ENCODE data around the gene CLCA2. TPM values are rescaled to one million over a fixed set of nuclear protein-coding genes. Genes with fewer than 3 reads are reported as not detected.

Gene CLCA2
- total RNA-seq, 1 donor from 2014 or later, result 0.60 TPM

GRCh38 chr1:86429835-86430234 lies 5.9 kb downstream of the CLCA2 start:
- H3K4me1 Mint-ChIP-seq (ENCODE audit: unreplicated experiment), result no peaks in the 10 kb centered on the region
- no peak for DNase-seq (ENCODE audit: extremely low spot score, unreplicated experiment)
- no peak for TF ChIP-seq CTCF (conservative IDR thresholded peaks at IDR 0.05)
- no peaks in the 10 kb centered on the region for H3K36me3 Mint-ChIP-seq
- H3K27me3 Mint-ChIP-seq, result no peaks in the 10 kb centered on the region
- no peak overlapping the region for H3K27ac Mint-ChIP-seq
- H3K4me3 Mint-ChIP-seq, result no peak overlapping the region
- H3K9me3 Mint-ChIP-seq, result no peaks in the 10 kb centered on the region

- no peak overlapping the region for H3K4me3 Mint-ChIP-seq
- no peaks in the 10 kb centered on the region for H3K27me3 Mint-ChIP-seq
- H3K27ac Mint-ChIP-seq, result no peak overlapping the region
- no peak for TF ChIP-seq CTCF (conservative IDR thresholded peaks at IDR 0.05)
- H3K36me3 Mint-ChIP-seq, result no peaks in the 10 kb centered on the region
- DNase-seq (ENCODE audit: extremely low spot score, unreplicated experiment), result no peak
- H3K4me1 Mint-ChIP-seq (ENCODE audit: unreplicated experiment), result no peaks in the 10 kb centered on the region
- no peaks in the 10 kb centered on the region for H3K9me3 Mint-ChIP-seq
These were observed 6.4 kb downstream of the CLCA2 start for GRCh38 chr1:86430376-86430775.

- Mint-ChIP-seq H3K36me3 (no peaks in the 10 kb centered on the region), H3K4me3 (no peak overlapping the region), H3K27me3 (peaks cover 11% of the 10 kb centered on the region), H3K4me1 (ENCODE audit: unreplicated experiment) (no peaks in the 10 kb centered on the region), H3K9me3 (no peaks in the 10 kb centered on the region), H3K27ac (no peak overlapping the region)
- no peak for DNase-seq (ENCODE audit: extremely low spot score, unreplicated experiment)
- peak; percentile 28 for TF ChIP-seq CTCF (conservative IDR thresholded peaks at IDR 0.05)
These were observed 10.1 kb downstream of the CLCA2 start for GRCh38 chr1:86434059-86434458.

- H3K36me3 Mint-ChIP-seq, result no peaks in the 10 kb centered on the region
- DNase-seq (ENCODE audit: extremely low spot score, unreplicated experiment), result no peak
- TF ChIP-seq CTCF (conservative IDR thresholded peaks at IDR 0.05), result no peak
- H3K9me3 Mint-ChIP-seq, result no peaks in the 10 kb centered on the region
- no peak overlapping the region for H3K4me3 Mint-ChIP-seq
- no peaks in the 10 kb centered on the region for H3K4me1 Mint-ChIP-seq (ENCODE audit: unreplicated experiment)
- peaks cover 11% of the 10 kb centered on the region for H3K27me3 Mint-ChIP-seq
- H3K27ac Mint-ChIP-seq, result no peak overlapping the region
These were observed 11.4 kb downstream of the CLCA2 start for GRCh38 chr1:86435327-86435726.

GRCh38 chr1:86436041-86436440 lies 12.1 kb downstream of the CLCA2 start:
- no peak overlapping the region for H3K27ac Mint-ChIP-seq
- no peaks in the 10 kb centered on the region for H3K36me3 Mint-ChIP-seq
- no peak for TF ChIP-seq CTCF (conservative IDR thresholded peaks at IDR 0.05)
- peaks cover 11% of the 10 kb centered on the region for H3K27me3 Mint-ChIP-seq
- no peaks in the 10 kb centered on the region for H3K4me1 Mint-ChIP-seq (ENCODE audit: unreplicated experiment)
- DNase-seq (ENCODE audit: extremely low spot score, unreplicated experiment), result no peak
- no peaks in the 10 kb centered on the region for H3K9me3 Mint-ChIP-seq
- H3K4me3 Mint-ChIP-seq, result no peak overlapping the region

- H3K9me3 Mint-ChIP-seq, result no peaks in the 10 kb centered on the region
- no peak overlapping the region for H3K27ac Mint-ChIP-seq
- H3K36me3 Mint-ChIP-seq, result no peaks in the 10 kb centered on the region
- peaks cover 11% of the 10 kb centered on the region for H3K27me3 Mint-ChIP-seq
- TF ChIP-seq CTCF (conservative IDR thresholded peaks at IDR 0.05), result no peak
- DNase-seq (ENCODE audit: extremely low spot score, unreplicated experiment), result no peak
- H3K4me3 Mint-ChIP-seq, result no peak overlapping the region
- H3K4me1 Mint-ChIP-seq (ENCODE audit: unreplicated experiment), result no peaks in the 10 kb centered on the region
These were observed 17.6 kb downstream of the CLCA2 start for GRCh38 chr1:86441581-86441980.

Measured in type B pancreatic cell (in vitro differentiated cells).